Ascending aorta (tissue), 2 donors: ENCODE data around the gene HINT2. TPM values are rescaled to one million over a fixed set of nuclear protein-coding genes. Genes with fewer than 3 reads are reported as not detected.

ENCODE experiments used
- DNase-seq, 2 donors: peaks; one replicate each; pipeline ENCODE4 v3.0.0-alpha.2; 2019; ENCODE audit warnings: low spot score in 2 of 2
- H3K27ac ChIP-seq, 2 donors: fragments of 200-600 bp; sonication (generic); one replicate each; pipeline ENCODE4 v1.5.1; 2016 to 2017; ENCODE audit warnings: mild to moderate bottlenecking in 1 of 2
- H3K27me3 ChIP-seq: fragments of 200-600 bp; sonication (generic); one replicate; pipeline ENCODE4 v1.5.1; 2017
- H3K36me3 ChIP-seq, 2 donors: fragments of 200-600 bp; sonication (generic); one replicate each; pipeline ENCODE4 v1.5.1; 2016
- H3K4me1 ChIP-seq, 2 donors: fragments of 200-600 bp; sonication (generic); one replicate each; pipeline ENCODE4 v1.5.1; 2016 to 2017; ENCODE audit warnings: mild to moderate bottlenecking in 1 of 2
- H3K4me3 ChIP-seq, 2 donors: fragments of 200-600 bp; sonication (generic); one replicate each; pipeline ENCODE4 v1.5.1; 2016 to 2017; ENCODE audit warnings: mild to moderate bottlenecking in 1 of 2
- H3K9me3 ChIP-seq, 2 donors: fragments of 200-600 bp; sonication (generic); one replicate each; pipeline ENCODE4 v1.5.1; 2016
- intact Hi-C: fragments of 100-400 bp; cut with DNase I; formaldehyde crosslinking; loops from one replicate; pipeline ENCODE4 v1.15.1; 2023
- total RNA-seq: library from RNA; depleted of rRNA; stranded (reverse); fragments of >200 nt; gene quantifications from one replicate; pipeline ENCODE4 v1.1.0, GENCODE V29; 2016
- TF ChIP-seq, protein P1 (sequence below), 3 experiments: fragments of 200-600 bp in 2 of 3; fragments of 450-650 bp in 1 of 3; sonication (generic) in 2 of 3; IDR thresholded peaks; one replicate each; pipeline ENCODE4 v1.5.1; 2016 to 2019; ENCODE audit warnings: antibody characterized with exemption in 3 of 3, mild to moderate bottlenecking in 1 of 3, moderate library complexity in 1 of 3

HINT2 gene
- total RNA-seq, 1 donor from 2014 or later: 21.6 TPM

GRCh38 chr9:35783418-35783817 is 31.4 kb downstream of the HINT2 start:
- intact Hi-C loops: no loop called here
- Histone ChIP-seq H3K4me1 (no peaks in the 10 kb centered on the region), H3K36me3 (peaks cover 0 to 6% of the 10 kb centered on the region in 2 donors), H3K9me3 (no peaks in the 10 kb centered on the region), H3K27me3 (no peaks in the 10 kb centered on the region), H3K4me3 (no peak overlapping the region), H3K27ac (no peak overlapping the region)
- TF ChIP-seq, protein P1, sequence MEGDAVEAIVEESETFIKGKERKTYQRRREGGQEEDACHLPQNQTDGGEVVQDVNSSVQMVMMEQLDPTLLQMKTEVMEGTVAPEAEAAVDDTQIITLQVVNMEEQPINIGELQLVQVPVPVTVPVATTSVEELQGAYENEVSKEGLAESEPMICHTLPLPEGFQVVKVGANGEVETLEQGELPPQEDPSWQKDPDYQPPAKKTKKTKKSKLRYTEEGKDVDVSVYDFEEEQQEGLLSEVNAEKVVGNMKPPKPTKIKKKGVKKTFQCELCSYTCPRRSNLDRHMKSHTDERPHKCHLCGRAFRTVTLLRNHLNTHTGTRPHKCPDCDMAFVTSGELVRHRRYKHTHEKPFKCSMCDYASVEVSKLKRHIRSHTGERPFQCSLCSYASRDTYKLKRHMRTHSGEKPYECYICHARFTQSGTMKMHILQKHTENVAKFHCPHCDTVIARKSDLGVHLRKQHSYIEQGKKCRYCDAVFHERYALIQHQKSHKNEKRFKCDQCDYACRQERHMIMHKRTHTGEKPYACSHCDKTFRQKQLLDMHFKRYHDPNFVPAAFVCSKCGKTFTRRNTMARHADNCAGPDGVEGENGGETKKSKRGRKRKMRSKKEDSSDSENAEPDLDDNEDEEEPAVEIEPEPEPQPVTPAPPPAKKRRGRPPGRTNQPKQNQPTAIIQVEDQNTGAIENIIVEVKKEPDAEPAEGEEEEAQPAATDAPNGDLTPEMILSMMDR (IDR thresholded peaks at IDR 0.05): no peak
- no peak for DNase-seq

DNA sequence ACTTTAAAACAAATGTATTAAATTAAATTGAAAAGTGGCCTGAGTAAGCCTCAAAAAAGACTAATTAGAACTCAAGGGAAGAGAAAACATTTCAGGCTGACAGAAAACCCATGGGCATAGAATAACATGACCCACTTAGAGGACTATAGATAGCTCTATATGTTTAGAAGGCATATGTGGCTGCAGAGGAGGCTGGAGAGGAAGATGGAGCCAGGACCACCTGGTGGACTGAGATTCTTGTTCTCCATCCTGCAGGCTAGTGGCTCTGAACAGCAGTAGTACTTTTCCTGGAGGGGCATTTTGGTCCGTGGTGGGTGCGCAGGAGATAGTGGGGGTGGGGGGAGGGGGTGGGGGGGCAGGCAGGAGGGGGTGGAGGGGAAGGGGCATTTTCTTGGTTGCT is 33.8 kb downstream of the HINT2 start:
- no peak for DNase-seq
- H3K4me3 ChIP-seq: no peak overlapping the region
- no peaks in the 10 kb centered on the region for H3K9me3 ChIP-seq
- H3K4me1 ChIP-seq: no peaks in the 10 kb centered on the region
- peaks cover 0 to 6% of the 10 kb centered on the region in 2 donors for H3K36me3 ChIP-seq
- H3K27ac ChIP-seq: no peak overlapping the region
- no peaks in the 10 kb centered on the region for H3K27me3 ChIP-seq
- intact Hi-C loops: no loop called here
- TF ChIP-seq, protein P1 (IDR thresholded peaks at IDR 0.05): no peak

GRCh38 chr9:35778496-35778895 is 36.3 kb downstream of the HINT2 start:
- Histone ChIP-seq H3K4me3 (no peak overlapping the region), H3K27ac (no peak overlapping the region), H3K4me1 (no peaks in the 10 kb centered on the region), H3K36me3 (no peaks in the 10 kb centered on the region), H3K27me3 (no peaks in the 10 kb centered on the region), H3K9me3 (no peaks in the 10 kb centered on the region)
- DNase-seq: no peak
- intact Hi-C loops: no loop called here
- TF ChIP-seq, protein P1 (IDR thresholded peaks at IDR 0.05): no peak

- H3K4me1 ChIP-seq: peaks cover 5 to 6% of the 10 kb centered on the region in 2 donors
- H3K36me3 ChIP-seq: no peaks in the 10 kb centered on the region
- no peak for DNase-seq
- H3K27me3 ChIP-seq: no peaks in the 10 kb centered on the region
- H3K4me3 ChIP-seq: no peak overlapping the region
- H3K27ac ChIP-seq: no peak overlapping the region
- H3K9me3 ChIP-seq: no peaks in the 10 kb centered on the region
- TF ChIP-seq, protein P1 (IDR thresholded peaks at IDR 0.05): no peak
- intact Hi-C loops: no loop called here
Observed at GRCh38 chr9:35776018-35776417, 38.8 kb downstream of the HINT2 start.

DNA sequence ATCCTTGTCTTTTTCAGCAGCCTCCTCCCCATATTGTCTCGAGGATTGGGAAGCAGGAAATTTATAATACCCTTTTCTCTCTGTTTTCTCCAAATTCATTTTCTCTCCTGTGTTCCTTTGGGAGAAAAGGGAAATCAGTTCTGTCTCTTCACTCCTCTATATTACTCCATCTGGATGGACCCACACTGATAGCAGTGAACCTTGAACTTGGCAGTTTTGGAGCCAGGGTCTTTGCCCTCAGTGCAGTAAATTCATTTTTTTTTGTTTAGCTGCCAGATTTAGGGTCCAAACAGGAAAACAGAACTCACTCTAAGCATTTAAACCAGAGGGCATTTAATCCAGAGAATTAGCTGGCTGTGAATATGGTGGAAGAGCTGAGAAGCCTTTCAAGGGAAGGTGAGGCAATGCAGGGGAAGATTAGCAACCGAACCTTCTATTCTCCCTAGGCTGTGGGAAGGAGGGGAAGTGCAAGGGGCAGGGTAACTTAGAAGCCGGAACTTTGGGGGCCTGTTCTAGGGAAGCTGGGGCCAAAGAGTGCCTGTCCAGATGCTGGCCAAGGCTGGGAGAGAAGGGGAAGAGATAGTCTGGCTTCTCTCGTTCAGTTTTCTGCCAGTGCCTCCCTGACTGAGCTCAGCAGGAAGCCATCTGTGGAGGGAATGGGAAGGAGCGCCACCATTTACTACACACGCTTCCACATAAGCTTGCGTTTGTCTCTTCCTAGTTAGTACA is 39.8 kb downstream of the HINT2 start:
- Histone ChIP-seq H3K4me1 (peaks cover 6 to 13% of the 10 kb centered on the region in 2 donors), H3K36me3 (no peaks in the 10 kb centered on the region), H3K9me3 (no peaks in the 10 kb centered on the region), H3K4me3 (no peak overlapping the region), H3K27me3 (no peaks in the 10 kb centered on the region), H3K27ac (no peak overlapping the region)
- intact Hi-C loops: no loop called here
- DNase-seq: no peak
- TF ChIP-seq, protein P1 (IDR thresholded peaks at IDR 0.05): no peak
